ENCODE data around the gene PROK1.

DNA sequence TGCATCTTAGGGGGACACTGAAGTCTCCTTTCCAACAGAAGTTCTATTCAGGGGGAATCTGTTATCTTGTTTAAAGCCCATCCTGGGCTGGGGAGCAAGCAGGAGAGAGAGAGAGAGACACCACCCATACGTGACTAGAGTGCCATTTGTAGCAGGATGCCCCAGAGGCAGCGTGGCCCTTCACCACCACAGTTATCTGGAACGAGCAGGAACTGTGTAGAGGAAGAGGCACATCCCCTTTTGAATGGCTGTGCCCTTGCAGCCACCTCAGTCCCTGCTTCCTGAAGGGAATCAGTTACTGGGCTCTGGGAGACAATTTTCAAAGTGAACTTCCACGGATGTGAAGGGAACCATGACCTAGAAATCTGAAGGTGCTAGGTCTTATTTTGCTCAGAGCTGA is 24.1 kb upstream of the PROK1 start:
- no peak for TF ChIP-seq POLR2A (IDR thresholded peaks at IDR 0.05)
- no peak for TF ChIP-seq POLR2AphosphoS5 (IDR thresholded peaks at IDR 0.05; ENCODE audit: insufficient read depth in 1 of 2, low read depth in 1 of 2)
